ENCODE data around the gene TMEM165.

- no peak for TF ChIP-seq CTCF (IDR thresholded peaks at IDR 0.05; ENCODE audit: low read length)
- TF ChIP-seq EZH2 (IDR thresholded peaks at IDR 0.05; ENCODE audit: borderline replicate concordance, low read length) = no peak
These were observed 9.3 kb downstream of the TMEM165 start for GRCh38 chr4:55405073-55405472.
